ENCODE results near the gene TACC2. TPM values are rescaled to one million over a fixed set of nuclear protein-coding genes. Genes with fewer than 3 reads are reported as not detected.
A peak's percentile ranks its signal among the peaks of the same experiment; 100 is the strongest.

The TACC2 gene
- total and polyA plus RNA-seq, 7 donors, result 44.0 to 439 (median 313) TPM

DNA sequence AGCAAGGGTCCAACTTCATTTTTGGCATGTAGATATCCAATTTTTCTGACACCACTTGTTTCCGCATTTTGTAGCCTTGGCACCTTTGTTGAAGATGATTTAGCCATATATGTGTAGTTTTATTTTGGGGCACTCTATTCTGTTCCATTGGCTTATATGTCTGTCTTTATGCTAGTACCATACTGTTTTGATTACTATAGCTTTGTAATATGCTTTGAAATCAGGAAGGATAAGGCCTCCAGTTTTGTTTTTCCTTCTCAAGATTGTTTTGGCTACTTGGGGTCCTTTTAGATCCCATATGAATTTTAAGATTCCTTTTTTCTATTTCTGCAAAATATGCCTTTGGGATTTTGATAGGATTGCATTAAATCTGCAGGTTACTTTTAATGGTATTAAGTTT lies 272.6 kb downstream of the TACC2 start:
- DNase-seq, result no peak

DNA sequence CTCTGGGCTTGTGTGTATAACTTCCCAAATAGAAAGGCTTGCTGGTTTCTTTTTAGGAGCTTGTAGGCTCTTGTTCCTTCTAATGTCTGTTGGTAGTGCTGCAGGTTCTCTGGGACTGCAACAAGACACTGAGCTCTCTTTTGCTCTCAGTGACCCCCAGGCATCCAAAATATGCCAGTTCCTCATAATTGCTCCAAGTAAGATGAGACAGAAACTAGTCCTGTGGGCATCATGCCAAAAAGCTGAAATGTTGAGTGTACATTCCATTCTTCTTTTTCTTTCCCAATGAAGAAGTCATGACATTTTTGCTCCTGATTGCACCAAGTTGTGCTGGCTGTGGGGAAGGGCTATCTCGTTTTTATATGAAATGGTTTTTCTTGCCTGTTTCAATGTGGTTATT lies 275.0 kb downstream of the TACC2 start:
- Histone ChIP-seq H3K27ac (peak overlapping the region; percentile 8), H3K9me3 (peaks cover 8% of the 10 kb centered on the region), H3K4me3 (no peak overlapping the region), H3K27me3 (ENCODE audit: insufficient read depth in 3 of 3, low read length in 2 of 3) (no peaks in the 10 kb centered on the region), H3K36me3 (ENCODE audit: insufficient read depth in 1 of 2, low read depth in 1 of 2) (peaks cover 0 to 75% of the 10 kb centered on the region in 2 donors), H3K4me1 (peaks cover 9% of the 10 kb centered on the region)
- TF ChIP-seq, protein P1, sequence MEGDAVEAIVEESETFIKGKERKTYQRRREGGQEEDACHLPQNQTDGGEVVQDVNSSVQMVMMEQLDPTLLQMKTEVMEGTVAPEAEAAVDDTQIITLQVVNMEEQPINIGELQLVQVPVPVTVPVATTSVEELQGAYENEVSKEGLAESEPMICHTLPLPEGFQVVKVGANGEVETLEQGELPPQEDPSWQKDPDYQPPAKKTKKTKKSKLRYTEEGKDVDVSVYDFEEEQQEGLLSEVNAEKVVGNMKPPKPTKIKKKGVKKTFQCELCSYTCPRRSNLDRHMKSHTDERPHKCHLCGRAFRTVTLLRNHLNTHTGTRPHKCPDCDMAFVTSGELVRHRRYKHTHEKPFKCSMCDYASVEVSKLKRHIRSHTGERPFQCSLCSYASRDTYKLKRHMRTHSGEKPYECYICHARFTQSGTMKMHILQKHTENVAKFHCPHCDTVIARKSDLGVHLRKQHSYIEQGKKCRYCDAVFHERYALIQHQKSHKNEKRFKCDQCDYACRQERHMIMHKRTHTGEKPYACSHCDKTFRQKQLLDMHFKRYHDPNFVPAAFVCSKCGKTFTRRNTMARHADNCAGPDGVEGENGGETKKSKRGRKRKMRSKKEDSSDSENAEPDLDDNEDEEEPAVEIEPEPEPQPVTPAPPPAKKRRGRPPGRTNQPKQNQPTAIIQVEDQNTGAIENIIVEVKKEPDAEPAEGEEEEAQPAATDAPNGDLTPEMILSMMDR (IDR thresholded peaks at IDR 0.05), result no peak
- ATAC-seq (peak in 2 of 4 donors; percentile 11 to 36), DNase-seq (no peak)
- intact Hi-C loops (cut with DNase I), result no loop called here
- WGBS, 3 donors, result 24 to 48% (median 43%) methylated on average over 1 of the region's 1 CpG

More for the DNA sequence above, 272.6 kb downstream of the TACC2 start:
- no peak for ATAC-seq
- TF ChIP-seq, protein P1 (IDR thresholded peaks at IDR 0.05), result no peak
- no peaks in the 10 kb centered on the region for H3K27me3 ChIP-seq (ENCODE audit: insufficient read depth in 3 of 3, low read length in 2 of 3)
- intact Hi-C loops (cut with DNase I), result no loop called here
- WGBS, 3 donors, result 61 to 79% (median 72%) methylated on average over 1 of the region's 1 CpG
- H3K36me3 ChIP-seq (ENCODE audit: insufficient read depth in 1 of 2, low read depth in 1 of 2), result peaks cover 0 to 72% of the 10 kb centered on the region in 2 donors
- H3K4me3 ChIP-seq, result no peak overlapping the region
- peaks cover 9% of the 10 kb centered on the region for H3K4me1 ChIP-seq
- H3K9me3 ChIP-seq, result peaks cover 8% of the 10 kb centered on the region
- no peak overlapping the region for H3K27ac ChIP-seq

DNA sequence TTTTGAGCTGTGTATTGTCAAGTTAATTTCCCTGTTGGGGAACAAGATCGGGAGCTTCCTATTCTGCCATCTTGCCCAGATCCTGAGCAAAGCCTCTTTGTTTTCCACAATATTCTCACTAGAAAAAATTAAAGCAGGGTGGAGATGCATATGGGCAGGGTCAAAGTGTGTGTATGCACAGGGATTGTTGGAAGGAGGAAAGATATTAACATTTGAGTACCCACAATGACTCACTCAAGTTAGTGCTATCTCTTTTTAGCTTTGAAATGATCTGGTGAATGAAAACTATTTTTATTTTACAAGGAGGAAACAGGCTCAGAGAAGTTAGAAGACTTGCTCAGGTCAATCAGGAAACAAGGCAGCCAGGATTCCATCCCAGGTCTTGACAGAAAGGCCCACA lies 275.5 kb downstream of the TACC2 start:
- 86 to 95% (median 94%) methylated on average over 1 of the region's 1 CpG for WGBS, 3 donors
- ATAC-seq (no peak), DNase-seq (no peak)
- H3K27me3 ChIP-seq (ENCODE audit: insufficient read depth in 3 of 3, low read length in 2 of 3), result no peaks in the 10 kb centered on the region
- H3K27ac ChIP-seq, result no peak overlapping the region
- intact Hi-C loops (cut with DNase I), result no loop called here
- H3K36me3 ChIP-seq (ENCODE audit: insufficient read depth in 1 of 2, low read depth in 1 of 2), result peaks cover 0 to 75% of the 10 kb centered on the region in 2 donors
- TF ChIP-seq, protein P1 (IDR thresholded peaks at IDR 0.05), result no peak
- H3K9me3 ChIP-seq, result peaks cover 8% of the 10 kb centered on the region
- H3K4me3 ChIP-seq, result no peak overlapping the region
- H3K4me1 ChIP-seq, result peaks cover 9% of the 10 kb centered on the region

DNA sequence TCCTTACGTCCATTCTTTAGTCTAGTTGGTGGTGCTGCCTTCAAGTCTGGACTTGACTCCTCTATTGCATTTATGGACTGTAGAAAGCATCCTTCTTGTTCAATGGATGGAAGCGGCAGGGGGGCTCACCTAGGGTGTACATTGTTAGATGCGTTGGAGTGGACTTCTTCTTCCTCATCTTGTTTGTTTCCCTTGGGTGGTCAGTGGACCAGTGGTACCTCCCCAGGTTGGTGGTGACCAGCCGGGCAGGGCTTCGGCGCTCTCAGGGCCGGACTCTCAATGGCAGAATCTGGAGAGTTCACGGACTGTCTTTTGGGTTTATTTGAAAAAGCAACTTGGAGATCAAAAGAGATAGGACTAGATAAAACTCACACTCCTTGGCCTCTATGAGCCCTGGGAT lies 276.0 kb downstream of the TACC2 start:
- Histone ChIP-seq H3K4me1 (peaks cover 9% of the 10 kb centered on the region), H3K4me3 (no peak overlapping the region), H3K27ac (no peak overlapping the region), H3K36me3 (ENCODE audit: insufficient read depth in 1 of 2, low read depth in 1 of 2) (peaks cover 0 to 75% of the 10 kb centered on the region in 2 donors), H3K9me3 (peaks cover 8% of the 10 kb centered on the region), H3K27me3 (ENCODE audit: insufficient read depth in 3 of 3, low read length in 2 of 3) (no peaks in the 10 kb centered on the region)
- TF ChIP-seq, protein P1 (IDR thresholded peaks at IDR 0.05), result no peak
- WGBS, 3 donors, result 89 to 96% (median 94%) methylated on average over 8 of the region's 8 CpGs
- DNase-seq (no peak), ATAC-seq (no peak)
- intact Hi-C loops (cut with DNase I), result loop anchor here in 1 of 2 donors (5.0 kb wide), 1 partner anchor 733 kb away; no protein-coding TSS in a partner anchor

DNA sequence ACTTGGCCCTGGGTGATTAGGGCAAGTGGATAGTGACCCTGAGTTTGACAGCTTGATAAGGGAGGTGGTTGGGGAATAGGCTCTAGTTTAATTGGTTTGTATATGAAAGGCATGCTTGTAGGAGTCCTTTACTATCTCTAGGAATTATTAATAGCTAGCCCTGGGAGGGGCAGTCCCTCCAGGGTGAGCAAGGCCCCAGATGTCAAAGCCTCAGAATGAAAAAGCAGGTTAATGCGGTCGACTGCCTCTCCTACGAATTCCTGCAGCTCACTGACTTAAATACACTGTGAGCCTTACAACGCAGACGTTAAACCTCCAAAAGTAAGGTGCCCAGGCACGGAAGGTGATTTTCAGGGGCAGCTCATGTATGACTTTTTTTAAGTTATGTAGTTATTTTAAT lies 276.9 kb downstream of the TACC2 start:
- Histone ChIP-seq H3K4me1 (peaks cover 9% of the 10 kb centered on the region), H3K4me3 (no peak overlapping the region), H3K27me3 (ENCODE audit: insufficient read depth in 3 of 3, low read length in 2 of 3) (no peaks in the 10 kb centered on the region), H3K27ac (no peak overlapping the region), H3K36me3 (ENCODE audit: insufficient read depth in 1 of 2, low read depth in 1 of 2) (peaks cover 0 to 78% of the 10 kb centered on the region in 2 donors), H3K9me3 (peaks cover 8% of the 10 kb centered on the region)
- no peak for DNase-seq
- intact Hi-C loops (cut with DNase I), result loop anchor here in 1 of 2 donors (5.0 kb wide), 1 partner anchor 734 kb away; no protein-coding TSS in a partner anchor
- ATAC-seq, result no peak
- TF ChIP-seq, protein P1 (IDR thresholded peaks at IDR 0.05), result no peak
- 90 to 92% (median 91%) methylated on average over 6 of the region's 6 CpGs for WGBS, 3 donors

Data from psoas muscle (tissue), 8 donors.